Activated naive CD4-positive, alpha-beta T cell (primary cell): ENCODE results near the gene LRRC37B.
A peak's percentile ranks its signal among the peaks of the same experiment; 100 is the strongest.
"Not testable (repeated sequence)": the region's sequence is repeated elsewhere in the genome, so short reads cannot be mapped to it uniquely, and the experiment has no call there.

Experiments used
- DNase-seq, 4 experiments: peaks; one replicate each; lab custom pipeline; 2025; lab: John Stamatoyannopoulos, UW

LRRC37B gene

DNA sequence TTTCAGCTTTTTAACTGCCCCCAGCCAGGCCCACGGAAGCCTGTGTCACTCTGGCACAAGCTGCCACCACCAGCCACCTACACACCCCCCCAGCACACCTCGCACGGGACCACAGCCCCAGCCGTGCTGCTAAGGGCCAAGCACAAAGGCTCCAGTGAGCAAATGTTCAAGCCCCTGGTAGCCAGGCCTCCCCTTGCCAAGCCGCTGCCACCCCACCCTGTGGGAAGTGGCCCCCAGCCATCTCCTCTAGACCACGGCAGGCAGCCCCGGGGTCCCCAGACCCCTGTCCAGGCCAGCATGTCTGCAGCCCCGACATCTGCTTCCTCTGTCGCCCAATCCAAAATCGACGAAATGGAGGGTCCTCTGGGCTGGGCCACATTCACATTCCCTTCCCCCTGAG is 35.1 kb downstream of the LRRC37B start:
- DNase-seq: not testable (repeated sequence)

DNA sequence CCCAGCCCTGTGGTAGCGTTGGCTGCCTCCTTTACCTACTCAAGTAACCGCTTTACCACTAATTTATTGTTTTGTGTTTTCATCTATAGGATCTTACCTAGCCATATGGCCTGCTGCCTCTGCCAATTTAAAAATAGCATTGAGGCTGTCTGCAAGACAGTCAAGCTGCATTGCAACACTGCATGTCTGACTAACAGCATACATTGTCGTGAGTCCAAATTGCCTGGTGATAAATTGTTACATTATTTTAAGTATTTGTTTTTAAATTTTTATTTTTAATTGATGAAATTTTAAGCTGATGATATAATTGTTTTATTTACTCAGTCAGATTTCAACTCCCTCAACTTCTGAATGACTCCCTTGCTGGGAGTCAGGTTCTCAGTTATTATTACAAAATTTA is 38.4 kb downstream of the LRRC37B start:
- DNase-seq: not testable (repeated sequence)

DNA sequence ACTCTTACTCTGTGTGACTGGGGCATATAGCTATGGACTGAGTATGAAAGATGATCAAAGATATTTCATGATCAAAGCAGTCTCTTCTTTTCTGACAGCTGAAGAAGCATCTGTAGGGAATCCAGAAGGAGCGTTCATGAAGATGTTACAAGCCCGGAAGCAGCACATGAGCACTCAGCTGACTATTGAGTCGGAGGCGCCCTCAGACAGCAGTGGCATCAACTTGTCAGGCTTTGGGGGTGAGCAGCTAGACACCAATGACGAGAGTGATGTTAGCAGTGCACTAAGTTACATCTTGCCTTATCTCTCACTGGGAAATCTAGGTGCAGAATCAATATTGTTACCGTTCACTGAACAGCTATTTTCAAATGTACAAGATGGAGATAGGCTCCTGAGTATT is 40.5 kb downstream of the LRRC37B start:
- DNase-seq: not testable (repeated sequence)

DNA sequence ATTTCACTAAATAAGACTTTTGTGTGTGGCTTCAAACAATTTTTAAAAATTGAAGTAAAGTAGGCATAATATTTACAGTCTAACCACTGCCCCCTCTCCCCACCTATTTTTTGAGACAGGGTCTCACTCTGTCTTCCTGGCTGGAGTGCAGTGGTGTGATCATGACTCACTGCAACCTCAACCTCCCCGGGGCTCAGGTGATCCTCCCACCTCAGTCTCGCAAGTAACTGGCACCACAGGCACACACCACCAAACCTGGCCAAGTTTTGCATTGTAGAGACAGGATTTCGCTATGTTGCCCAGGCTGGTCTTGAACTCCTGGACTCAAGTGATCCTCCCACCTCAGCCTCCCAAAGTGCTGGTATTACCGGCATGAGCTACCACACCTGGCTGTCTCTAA is 47.8 kb downstream of the LRRC37B start:
- DNase-seq: not testable (repeated sequence)

DNA sequence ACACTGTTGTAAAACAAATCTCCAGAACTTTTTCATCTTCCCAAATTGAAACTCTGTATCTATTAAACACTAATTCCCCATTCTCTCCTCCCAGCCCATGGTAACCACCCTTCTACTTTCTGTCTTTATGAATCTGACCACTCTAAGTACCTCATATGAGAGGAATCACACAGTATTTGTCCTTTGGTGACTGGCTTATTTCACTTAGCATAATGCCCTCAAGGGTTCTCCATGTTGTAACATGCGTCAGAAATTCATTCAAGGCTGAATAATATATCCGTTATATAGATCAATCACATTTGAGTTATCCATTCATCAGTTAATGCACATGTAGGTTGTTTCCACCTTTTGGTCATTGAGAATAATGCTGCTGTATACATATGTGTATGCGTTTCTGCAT is 48.2 kb downstream of the LRRC37B start:
- DNase-seq: not testable (repeated sequence)

DNA sequence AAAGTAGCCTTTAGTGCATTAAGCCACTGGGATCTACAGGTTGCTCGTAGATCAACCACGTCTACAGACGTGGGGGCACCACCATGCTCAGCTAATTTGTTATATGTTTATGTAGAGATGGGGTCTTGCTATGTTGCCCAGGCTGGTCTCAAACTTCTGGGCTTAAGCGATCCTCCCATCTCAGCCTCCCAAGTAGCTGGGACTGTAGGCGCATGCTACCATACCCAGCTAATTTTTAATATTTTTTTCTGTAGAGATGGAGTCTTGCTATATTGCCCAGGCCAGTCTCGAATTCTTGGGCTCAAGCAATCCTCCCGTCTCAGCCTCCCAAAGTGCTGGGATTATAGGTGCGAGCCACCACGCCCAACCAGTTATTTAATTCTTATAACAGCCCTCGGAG is 49.3 kb downstream of the LRRC37B start:
- DNase-seq: not testable (repeated sequence)

DNA sequence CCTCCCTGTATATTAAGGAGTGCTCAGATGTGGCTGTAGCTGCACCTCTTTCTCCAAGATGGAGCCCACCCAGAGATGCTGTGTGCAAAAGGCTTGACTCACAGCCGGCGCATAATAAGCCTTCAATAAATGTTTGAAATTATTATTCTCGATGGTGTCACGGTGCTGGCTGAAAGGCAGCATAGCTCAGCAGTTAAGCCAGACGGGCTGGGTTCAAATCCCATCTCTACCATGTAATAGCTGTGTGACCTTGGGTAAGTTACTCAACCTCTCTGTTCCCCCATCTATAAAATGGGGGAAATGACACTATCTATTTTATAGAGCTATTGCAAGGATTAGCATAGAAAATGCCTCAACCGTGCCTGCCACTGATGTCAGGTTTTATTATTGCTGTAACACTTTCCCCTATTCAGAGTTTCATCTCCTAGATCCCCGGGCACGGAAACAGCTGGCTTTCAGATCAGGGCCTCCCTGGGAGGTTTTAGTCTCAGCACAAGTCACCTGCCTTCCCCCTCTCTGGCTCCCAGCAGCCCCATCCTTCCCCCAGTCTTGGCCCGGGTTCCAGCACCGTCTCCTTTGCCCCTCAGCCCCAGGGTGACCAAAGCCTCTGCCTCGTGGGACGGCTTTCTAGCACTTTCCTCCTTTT is 50.4 kb downstream of the LRRC37B start:
- DNase-seq: not testable (repeated sequence)

DNA sequence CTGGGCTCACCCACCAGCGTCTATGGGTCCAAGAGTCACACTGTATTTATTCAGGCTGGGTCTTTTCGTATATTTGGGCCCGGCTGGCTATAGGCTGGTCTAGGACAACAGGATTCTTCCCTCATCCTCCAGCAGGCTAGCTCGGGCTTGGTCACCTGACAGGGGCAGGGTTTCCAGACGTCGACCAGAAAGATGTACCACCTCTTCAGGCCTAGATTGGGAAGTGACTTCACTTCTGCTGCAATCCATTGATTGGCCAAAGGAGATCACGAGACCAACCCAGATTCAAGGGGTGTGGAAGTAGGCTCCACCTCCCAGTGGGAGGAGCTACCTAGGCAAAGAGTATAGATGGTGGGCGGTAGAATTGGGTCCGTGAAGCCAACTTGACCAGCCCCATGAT is 53.5 kb downstream of the LRRC37B start:
- not testable (repeated sequence) for DNase-seq

DNA sequence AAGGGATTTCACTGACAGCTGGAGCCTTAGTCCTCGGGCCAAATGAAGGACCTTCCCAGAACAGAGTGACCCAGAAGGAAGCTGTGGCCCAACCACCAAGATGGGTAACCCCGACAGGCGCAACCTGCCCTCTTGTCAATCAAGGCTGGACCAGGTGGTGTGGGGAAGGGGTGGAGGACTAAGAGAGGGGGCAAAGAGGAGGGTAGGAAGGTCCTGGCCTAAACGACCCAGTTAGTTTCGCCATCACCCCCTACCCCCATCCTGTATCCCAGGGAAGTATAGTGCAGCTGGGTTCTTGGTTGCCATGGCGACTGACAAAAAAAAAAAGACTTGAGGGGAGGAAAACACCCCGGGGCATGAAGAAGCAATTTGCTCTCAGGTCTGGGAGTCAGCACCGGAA is 54.7 kb downstream of the LRRC37B start:
- not testable (repeated sequence) for DNase-seq

DNA sequence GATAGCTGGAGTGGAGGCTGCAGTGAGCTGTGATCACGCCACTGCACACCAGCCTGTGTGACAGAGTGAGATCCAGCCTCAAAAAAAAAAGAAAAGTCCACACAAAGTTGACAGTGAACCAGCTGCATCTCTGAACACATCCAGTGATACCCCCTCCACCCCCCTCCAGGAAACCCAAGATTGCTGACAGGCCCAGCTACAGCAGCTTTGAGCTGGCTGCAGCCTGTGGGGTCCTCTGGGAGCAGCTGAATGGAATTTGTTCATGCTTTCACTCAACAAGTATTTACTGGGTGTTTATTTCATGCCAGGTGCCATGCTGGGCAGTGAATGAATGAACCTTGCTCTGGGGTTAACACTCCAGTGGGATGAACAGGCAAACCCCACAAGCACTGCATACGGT is 56.9 kb downstream of the LRRC37B start:
- DNase-seq: not testable (repeated sequence)

DNA sequence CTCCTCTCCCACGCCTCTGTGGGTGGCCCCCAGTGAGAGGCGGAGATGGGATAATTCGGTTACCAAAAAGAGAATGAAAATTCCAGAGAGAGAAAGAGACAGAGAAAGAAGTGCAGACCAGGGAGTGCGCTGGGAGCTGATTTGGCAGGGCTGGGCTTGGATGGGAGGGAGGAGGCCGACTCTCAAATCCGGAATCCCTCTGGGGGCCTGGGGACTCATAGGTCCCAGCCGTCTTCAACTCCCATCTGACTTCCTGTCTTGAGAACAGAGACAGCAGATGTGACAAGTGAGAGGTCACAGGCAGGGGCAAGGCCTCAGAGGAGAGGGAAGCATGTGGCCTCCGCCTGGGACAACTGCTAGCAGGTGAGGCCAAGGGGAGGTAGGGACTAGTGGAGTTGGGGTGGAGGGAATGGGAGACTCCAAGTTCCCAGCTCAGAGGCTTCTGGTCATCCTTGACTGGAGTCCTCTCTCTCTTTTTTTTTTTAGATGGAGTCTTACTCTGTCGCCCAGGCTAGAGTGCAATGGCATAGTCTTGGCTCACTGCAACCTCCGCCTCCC is 59.0 kb downstream of the LRRC37B start:
- not testable (repeated sequence) for DNase-seq

DNA sequence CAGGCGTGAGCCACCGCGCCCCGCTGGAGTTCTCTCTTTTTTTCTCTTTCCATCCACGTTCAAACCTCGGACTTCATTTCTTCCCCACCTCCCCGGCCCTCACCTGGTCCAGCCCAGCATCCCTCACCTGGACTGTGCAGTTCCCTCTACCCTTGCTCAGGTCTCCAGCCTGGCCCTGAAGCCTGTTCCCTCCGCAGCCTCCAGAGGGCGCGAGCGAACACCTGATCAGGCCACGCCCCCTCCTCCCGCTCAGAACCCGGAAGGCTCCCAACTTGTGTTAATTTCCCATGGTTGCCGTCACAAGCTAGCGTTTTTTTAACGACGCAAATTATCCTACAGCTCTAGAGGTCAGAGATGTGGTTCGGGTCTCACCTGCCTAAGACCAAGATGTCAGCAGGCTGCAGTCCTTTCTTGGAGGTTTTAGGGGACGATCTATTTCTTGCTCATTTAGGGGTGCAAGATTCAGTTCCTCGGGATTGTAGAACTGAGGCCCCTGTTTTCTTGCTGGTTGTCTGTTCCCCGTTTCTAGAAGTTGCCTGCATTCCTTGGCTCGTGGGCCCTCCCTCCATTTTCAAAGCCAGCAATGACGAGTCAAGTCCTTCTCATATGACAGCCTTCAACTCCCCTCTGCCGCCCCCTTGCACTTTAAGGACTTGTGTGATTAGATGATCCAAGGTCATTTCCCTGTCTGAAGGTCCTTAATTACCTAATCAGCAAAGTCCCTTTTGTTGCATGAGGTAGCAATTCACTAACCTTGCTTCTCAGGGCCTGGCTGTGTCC is 59.9 kb downstream of the LRRC37B start:
- not testable (repeated sequence) for DNase-seq

DNA sequence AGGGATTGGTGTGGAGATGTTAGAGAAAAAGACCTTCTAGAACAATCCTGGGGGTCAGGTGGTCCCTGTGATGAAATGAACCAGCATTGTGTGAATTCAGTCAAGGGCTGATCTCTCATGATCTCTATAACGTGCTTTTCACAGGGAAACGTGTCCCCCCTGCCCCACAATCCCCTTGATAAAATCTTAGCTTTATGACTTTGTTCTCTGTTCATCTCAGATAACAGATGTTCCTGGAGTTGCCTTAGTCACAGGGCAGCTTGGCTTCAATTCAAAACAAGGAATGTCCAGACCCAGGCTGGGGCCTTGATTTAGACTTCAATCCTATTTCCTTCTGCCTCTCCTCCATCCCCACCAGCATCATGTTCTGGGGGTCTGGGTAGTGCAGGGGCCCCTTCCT is 61.9 kb downstream of the LRRC37B start:
- DNase-seq: not testable (repeated sequence)

DNA sequence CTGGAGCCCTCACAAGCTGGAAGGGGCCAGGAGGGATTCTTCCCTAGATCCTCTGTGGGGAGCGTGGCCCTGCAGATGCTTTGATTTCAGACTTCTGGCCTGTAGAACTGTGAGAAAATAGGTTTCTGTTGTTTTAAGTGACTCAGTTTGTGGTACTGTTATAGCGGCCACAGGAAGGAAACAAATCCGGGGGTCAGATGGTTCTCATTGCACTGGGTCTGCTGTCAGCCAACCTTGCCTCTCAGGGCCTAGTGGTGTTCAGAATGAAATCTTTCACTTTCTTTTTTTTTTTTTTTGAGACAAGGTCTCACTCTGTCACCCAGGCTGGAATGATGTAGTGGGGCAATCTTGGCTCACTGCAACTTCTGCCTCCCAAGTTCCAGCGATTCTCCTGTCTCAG is 64.8 kb downstream of the LRRC37B start:
- not testable (repeated sequence) for DNase-seq

DNA sequence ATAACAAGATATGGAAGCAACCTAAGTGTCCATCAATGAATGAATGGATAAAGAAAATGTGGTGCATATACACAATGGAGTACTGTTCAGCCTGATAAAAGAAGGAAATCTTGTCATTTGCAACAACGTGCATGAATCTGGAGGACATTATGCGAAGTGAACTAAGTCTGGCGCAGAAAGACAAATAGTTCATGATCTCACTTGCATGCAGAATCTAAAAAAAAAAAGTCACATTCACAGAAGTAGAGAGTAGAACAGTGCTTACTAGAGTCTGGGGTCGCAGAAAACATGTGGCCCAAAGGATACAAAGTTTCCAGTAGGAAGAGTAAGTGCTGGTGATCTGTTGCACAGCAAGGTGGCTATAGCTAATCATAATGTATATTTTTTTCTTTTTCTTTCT is 65.9 kb downstream of the LRRC37B start:
- DNase-seq: not testable (repeated sequence)

DNA sequence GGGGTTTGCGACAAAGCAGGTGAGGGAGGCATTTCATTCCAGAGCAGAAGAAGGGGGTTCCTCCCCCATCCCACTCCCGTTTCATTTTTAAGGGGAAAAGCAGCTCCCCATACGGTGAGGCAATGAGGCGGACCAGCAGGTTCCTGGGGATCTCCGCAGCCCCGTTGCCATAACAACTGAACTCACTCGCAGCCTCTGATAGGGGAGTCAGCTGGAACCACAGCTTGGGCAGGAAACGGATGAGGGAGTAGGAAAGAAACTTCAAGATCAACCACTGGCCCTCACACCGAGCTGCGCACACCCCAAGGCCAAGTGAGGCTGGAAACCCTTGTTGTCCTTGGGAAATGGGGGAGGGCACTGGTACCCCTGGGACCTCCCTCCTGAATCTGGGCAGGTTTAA is 72.6 kb downstream of the LRRC37B start:
- peak in 2 of 4 experiments; percentile 11 to 32 for DNase-seq

DNA sequence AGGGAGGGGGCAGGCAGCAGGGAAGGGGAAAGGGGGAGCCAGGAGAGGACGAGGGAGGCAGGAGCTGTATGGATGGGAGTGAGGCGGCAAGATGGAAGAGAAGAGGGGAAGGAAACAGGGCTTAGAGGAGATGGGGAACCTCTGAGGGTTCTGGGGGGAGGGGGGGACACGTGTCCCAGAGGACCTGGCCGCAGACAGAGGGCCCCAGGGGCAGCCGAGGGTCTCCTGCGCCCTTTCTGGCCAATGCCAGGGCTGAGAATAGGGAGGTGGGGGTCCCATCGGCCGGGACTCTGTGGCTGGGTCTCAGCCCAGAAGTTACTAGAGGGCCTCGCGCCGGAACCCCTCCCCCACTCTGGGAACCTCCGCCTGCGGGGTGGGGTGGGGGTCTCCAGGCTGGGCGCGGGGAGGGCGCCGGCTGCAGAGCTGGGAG is 76.4 kb downstream of the LRRC37B start:
- not testable (repeated sequence) for DNase-seq

DNA sequence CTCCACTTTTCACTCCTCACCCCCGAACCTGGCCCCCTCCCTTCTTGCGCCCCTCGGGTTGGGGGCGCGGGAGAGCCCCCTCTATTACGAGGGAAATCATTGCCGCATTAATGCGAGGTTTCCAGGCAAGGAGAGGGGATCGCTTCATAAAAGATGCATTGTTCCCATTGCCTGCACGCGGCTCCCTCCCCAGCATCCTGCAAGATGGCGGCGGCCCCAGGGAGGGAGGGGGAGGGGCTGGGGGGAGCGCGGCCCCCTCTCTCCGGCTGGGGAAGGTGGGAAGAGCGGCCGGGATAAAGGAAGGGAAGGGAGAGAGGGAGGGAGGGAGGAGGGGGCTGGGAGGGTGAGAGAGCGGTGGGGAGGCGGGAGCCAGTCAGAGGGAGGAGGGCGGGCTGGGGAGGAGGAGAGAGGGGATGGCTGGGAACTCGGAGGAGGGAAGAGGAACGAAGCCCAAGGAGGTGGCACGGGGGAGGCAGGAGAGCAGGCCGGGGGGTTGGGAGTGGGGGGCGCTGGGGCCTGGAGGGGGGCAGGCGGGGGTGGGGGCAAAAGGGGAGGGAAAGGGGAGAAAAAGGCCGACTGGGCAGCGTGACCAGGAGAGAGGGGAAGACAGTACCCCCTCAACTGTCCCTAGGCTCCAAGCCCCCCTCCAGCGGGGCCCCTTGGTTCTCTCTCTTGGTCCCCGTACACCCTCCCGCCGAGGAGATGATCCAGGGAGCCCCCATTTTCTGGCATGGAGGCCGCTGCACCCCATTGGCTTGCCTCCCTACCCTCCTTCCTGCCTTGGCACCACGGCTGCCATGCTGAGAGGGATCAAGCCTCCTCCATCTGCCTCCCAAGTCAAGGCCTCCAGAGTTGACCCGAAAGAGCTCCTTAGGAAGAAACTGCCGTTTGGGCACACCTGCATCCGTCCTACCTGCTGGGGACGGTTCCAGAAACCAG is 77.1 kb downstream of the LRRC37B start:
- not testable (repeated sequence) for DNase-seq

DNA sequence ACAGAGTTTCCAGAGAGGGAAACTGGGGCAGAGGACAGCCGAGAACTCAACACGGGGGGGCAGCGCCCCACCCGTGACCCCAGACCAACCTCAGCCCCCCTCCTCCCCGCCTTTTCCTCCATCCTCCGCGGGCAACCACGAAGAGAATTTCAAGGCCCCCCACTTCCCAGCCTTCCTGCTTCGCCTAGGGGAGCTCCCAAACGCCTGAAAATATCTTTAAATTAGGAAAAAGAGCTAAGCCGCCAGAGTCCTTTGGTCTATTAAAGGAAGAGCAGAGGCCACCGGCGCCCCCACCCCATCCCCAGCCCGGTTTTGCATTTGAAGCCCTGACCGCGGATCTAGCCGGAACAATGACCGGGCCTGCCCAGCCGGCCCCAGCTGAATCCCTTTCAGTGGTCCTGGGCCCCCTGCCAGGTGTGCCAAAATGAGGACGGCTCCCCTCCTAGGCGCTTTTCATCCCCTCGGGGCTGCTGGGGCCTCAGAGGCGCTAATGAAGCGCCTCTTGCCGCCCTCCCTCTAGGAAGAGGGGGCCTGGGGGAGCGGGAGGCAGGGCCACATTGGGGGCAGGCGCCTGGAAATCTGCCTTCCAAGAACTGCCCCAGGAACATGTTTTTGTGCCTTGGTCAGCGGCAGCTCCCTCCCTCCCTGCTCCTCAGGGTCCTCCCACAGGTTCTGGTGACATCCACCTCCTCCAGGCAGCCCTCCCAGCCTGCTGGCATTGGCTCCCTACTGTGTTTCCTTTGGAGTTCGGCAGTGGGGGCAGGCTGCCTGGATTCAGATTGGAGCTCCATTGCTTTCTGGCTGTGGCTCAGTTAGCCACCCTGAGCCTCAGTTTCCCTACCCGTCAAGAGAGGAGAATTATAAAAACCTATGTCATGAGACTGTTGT is 78.0 kb downstream of the LRRC37B start:
- DNase-seq: not testable (repeated sequence)

DNA sequence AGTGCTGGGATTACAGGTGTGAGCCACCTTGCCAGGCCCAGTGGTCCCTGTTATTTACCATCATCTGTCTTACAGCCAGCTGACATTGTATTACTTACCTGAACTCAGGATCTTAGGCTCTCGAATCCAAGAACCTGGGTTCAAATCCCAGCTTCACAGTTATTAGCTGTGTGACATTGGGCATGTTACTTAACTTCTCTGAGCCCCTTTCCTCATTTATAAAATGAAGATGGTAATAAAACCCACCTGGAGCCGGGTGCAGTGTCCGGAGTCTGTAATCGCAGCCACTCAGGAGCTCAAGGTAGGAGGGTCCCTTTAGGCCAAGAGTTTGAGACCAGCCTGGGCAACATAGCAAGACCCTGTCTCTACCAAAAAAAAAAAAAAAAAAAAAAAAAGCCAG is 79.7 kb downstream of the LRRC37B start:
- DNase-seq: not testable (repeated sequence)

DNA sequence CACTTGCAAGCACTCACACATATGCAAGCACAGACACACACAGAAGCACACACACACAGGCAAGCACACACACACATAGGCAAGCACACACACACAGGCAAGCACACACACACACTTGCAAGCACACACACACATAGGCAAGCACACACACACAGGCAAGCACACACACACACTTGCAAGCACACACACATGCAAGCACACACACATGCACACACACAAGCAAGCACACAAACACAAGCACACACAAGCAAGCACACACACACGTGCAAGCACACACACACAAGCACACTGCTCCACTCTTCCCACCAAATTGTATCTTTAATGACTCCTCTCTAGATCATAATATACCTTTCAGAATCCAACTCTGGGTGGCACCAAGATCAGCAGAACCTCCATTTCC is 84.9 kb downstream of the LRRC37B start:
- not testable (repeated sequence) for DNase-seq
